Epithelial cell of proximal tubule (primary cell): ENCODE results near the gene MAN2A1. TPM values are rescaled to one million over a fixed set of nuclear protein-coding genes. Genes with fewer than 3 reads are reported as not detected.

Source experiments
- DNase-seq: peaks from one replicate; pipeline ENCODE4 v3.0.0-alpha.2; 2011; ENCODE audit warnings: low read depth
- H3K4me3 ChIP-seq: 2 replicates; pipeline ENCODE4 v1.5.1; 2011; ENCODE audit warnings: low read depth, mild to moderate bottlenecking, low read length
- CTCF ChIP-seq: conservative IDR thresholded peaks from 2 replicates; pipeline ENCODE4 v1.5.1; 2012; ENCODE audit warnings: low read depth, mild to moderate bottlenecking, low read length
- total RNA-seq: library from RNA; depleted of rRNA; stranded (reverse); fragments of >200 nt; gene quantifications from 2 replicates; pipeline ENCODE4 v1.2.3, GENCODE V29; 2015

The MAN2A1 gene
- total RNA-seq, 1 donor from 2014 or later: 51.2 TPM

- no peak overlapping the region for H3K4me3 ChIP-seq
- no peak for DNase-seq
- no peak for TF ChIP-seq CTCF
These were observed 37.6 kb upstream of the MAN2A1 start for GRCh38 chr5:109652096-109652495.

- no peak overlapping the region for H3K4me3 ChIP-seq
- no peak for DNase-seq
- TF ChIP-seq CTCF: no peak
These were observed 36.7 kb upstream of the MAN2A1 start for GRCh38 chr5:109653042-109653441.

GRCh38 chr5:109653561-109654239, 36.0 kb upstream of the MAN2A1 start:
- DNase-seq: no peak
- no peak for TF ChIP-seq CTCF
- H3K4me3 ChIP-seq: no peak overlapping the region

- H3K4me3 ChIP-seq: no peak overlapping the region
- no peak for DNase-seq
- no peak for TF ChIP-seq CTCF
These were observed 35.3 kb upstream of the MAN2A1 start for GRCh38 chr5:109654455-109654854.

GRCh38 chr5:109655841-109656240, 33.9 kb upstream of the MAN2A1 start:
- no peak overlapping the region for H3K4me3 ChIP-seq
- no peak for DNase-seq
- TF ChIP-seq CTCF: no peak

GRCh38 chr5:109656829-109657228, 32.9 kb upstream of the MAN2A1 start:
- no peak for DNase-seq
- no peak for TF ChIP-seq CTCF
- no peak overlapping the region for H3K4me3 ChIP-seq

- no peak for TF ChIP-seq CTCF
- no peak overlapping the region for H3K4me3 ChIP-seq
- no peak for DNase-seq
These were observed 29.8 kb upstream of the MAN2A1 start for GRCh38 chr5:109659901-109660300.
